ENCODE data around the gene USP53. TPM values are rescaled to one million over a fixed set of nuclear protein-coding genes. Genes with fewer than 3 reads are reported as not detected.
"Not testable (repeated sequence)": the region's sequence is repeated elsewhere in the genome, so short reads cannot be mapped to it uniquely, and the experiment has no call there.

The USP53 gene
- total and polyA plus RNA-seq, 2 experiments from 2014 or later = 17.1 to 27.7 TPM

GRCh38 chr4:119173729-119174361 is 38.7 kb upstream of the USP53 start:
- H3F3A ChIP-seq (replicated peaks; ENCODE audit: low read depth); H3K27ac ChIP-seq (ENCODE audit: low read depth); ATAC-seq; H3K4me2 ChIP-seq; H3K9me2 ChIP-seq (ENCODE audit: insufficient read depth); H3K9me3 Mint-ChIP-seq; H3K27ac Mint-ChIP-seq; H3K4me3 ChIP-seq; H3K79me2 ChIP-seq (replicated peaks; ENCODE audit: insufficient read depth); H3K4me1 Mint-ChIP-seq; H3K36me3 Mint-ChIP-seq (ENCODE audit: low read depth); H3K4me3 Mint-ChIP-seq; H3K27me3 ChIP-seq (ENCODE audit: insufficient read depth); H3K36me3 ChIP-seq (ENCODE audit: insufficient read depth); H2AFZ ChIP-seq; H3K27me3 Mint-ChIP-seq (ENCODE audit: insufficient read depth, low read depth, poor library complexity); H4K20me1 ChIP-seq (replicated peaks; ENCODE audit: insufficient read depth); DNase-seq (ENCODE audit: low spot score); H3K4me1 ChIP-seq (ENCODE audit: insufficient read depth): not testable (repeated sequence)

DNA sequence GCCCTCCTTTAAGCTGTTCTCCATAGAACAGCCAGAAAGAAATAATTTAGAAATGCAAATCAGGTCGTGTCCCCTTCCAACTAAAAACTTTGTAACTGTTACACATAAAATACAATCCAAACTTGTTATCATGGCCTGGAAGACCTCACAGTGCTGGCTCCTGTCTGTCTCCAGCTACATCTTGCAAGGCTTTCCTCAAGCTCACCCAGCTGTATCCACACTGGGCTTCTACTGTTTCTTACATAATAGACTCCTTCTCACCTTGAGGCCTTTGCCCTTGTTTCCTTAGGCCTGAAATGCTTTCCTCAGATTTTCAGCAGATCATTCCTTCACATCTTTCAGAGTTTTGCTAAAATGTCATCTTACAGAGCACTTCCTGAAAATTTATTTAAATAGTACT is 33.5 kb upstream of the USP53 start:
- Histone ChIP-seq H3K27me3 (ENCODE audit: insufficient read depth) (no peaks in the 10 kb centered on the region), H4K20me1 (replicated peaks; ENCODE audit: insufficient read depth) (no peaks in the 10 kb centered on the region), H3K4me3 (no peak overlapping the region), H3K4me2 (no peak overlapping the region), H3K9me2 (ENCODE audit: insufficient read depth) (no peaks in the 10 kb centered on the region), H3K79me2 (replicated peaks; ENCODE audit: insufficient read depth) (no peaks in the 10 kb centered on the region), H2AFZ (no peak overlapping the region), H3K36me3 (ENCODE audit: insufficient read depth) (no peaks in the 10 kb centered on the region), H3F3A (replicated peaks; ENCODE audit: low read depth) (no peaks in the 10 kb centered on the region), H3K27ac (ENCODE audit: low read depth) (no peak overlapping the region), H3K4me1 (ENCODE audit: insufficient read depth) (no peaks in the 10 kb centered on the region)
- Mint-ChIP-seq H3K36me3 (ENCODE audit: low read depth) (no peaks in the 10 kb centered on the region), H3K9me3 (no peaks in the 10 kb centered on the region), H3K27ac (no peak overlapping the region), H3K4me3 (no peak overlapping the region), H3K27me3 (ENCODE audit: insufficient read depth, low read depth, poor library complexity) (no peaks in the 10 kb centered on the region), H3K4me1 (peaks cover 6% of the 10 kb centered on the region; the same call in 1 of the 3 replicates)
- DNase-seq (ENCODE audit: low spot score) (no peak), ATAC-seq (no peak)
- TF ChIP-seq EZH2phosphoT487 (IDR thresholded peaks at IDR 0.05; ENCODE audit: unreplicated experiment) = no peak
- no peak for TF ChIP-seq ETS1 (IDR thresholded peaks at IDR 0.05)
- no peak for TF ChIP-seq NANOG (IDR thresholded peaks at IDR 0.05; ENCODE audit: borderline replicate concordance)
- TF ChIP-seq CREB1 (CRISPR knock-in tag; IDR thresholded peaks at IDR 0.05; ENCODE audit: low read depth) = no peak
- no peak for TF ChIP-seq JUNB (IDR thresholded peaks at IDR 0.05; ENCODE audit: unreplicated experiment)
- TF ChIP-seq ZNF462 (CRISPR knock-in tag; IDR thresholded peaks at IDR 0.05) = no peak
- no peak for TF ChIP-seq STAT1 (IDR thresholded peaks at IDR 0.05; ENCODE audit: unreplicated experiment)
- TF ChIP-seq ZNF331 (CRISPR knock-in tag; IDR thresholded peaks at IDR 0.05; ENCODE audit: low read depth) = no peak

Measured in GM23338 (cell line).